Muscle layer of duodenum (tissue), 2 donors: Measurements from ENCODE around the gene PDS5A.
"Not testable (repeated sequence)": the region's sequence is repeated elsewhere in the genome, so short reads cannot be mapped to it uniquely, and the experiment has no call there.

Experiments used
- H3K27ac ChIP-seq: one replicate; pipeline ENCODE4 v1.7.0; 2013; ENCODE audit warnings: mild to moderate bottlenecking, low read length
- H3K27me3 ChIP-seq: one replicate; pipeline ENCODE4 v1.7.0; 2013; ENCODE audit warnings: low read depth, mild to moderate bottlenecking, control low read depth, low read length
- H3K36me3 ChIP-seq, 2 donors: one replicate each; pipeline ENCODE4 v1.7.0; 2013; ENCODE audit warnings: low read length in 2 of 2, control low read depth in 1 of 2, mild to moderate bottlenecking in 1 of 2; ENCODE audit not compliant: insufficient read depth in 2 of 2, control insufficient read depth in 1 of 2
- H3K4me1 ChIP-seq, 2 donors: one replicate each; pipeline ENCODE4 v1.7.0; 2013; ENCODE audit warnings: low read length in 2 of 2, mild to moderate bottlenecking in 2 of 2, control low read depth in 1 of 2, moderate library complexity in 1 of 2; ENCODE audit not compliant: insufficient read depth in 2 of 2, control insufficient read depth in 1 of 2
- H3K4me3 ChIP-seq, 2 donors: one replicate each; pipeline ENCODE4 v1.7.0; 2013; ENCODE audit warnings: low read length in 2 of 2, low read depth in 1 of 2, mild to moderate bottlenecking in 1 of 2
- H3K9me3 ChIP-seq, 2 donors: one replicate each; pipeline ENCODE4 v1.7.0; 2013; ENCODE audit warnings: low read length in 2 of 2, control low read depth in 1 of 2, mild to moderate bottlenecking in 1 of 2; ENCODE audit not compliant: control insufficient read depth in 1 of 2
- donor health status: healthy.

The PDS5A gene

DNA sequence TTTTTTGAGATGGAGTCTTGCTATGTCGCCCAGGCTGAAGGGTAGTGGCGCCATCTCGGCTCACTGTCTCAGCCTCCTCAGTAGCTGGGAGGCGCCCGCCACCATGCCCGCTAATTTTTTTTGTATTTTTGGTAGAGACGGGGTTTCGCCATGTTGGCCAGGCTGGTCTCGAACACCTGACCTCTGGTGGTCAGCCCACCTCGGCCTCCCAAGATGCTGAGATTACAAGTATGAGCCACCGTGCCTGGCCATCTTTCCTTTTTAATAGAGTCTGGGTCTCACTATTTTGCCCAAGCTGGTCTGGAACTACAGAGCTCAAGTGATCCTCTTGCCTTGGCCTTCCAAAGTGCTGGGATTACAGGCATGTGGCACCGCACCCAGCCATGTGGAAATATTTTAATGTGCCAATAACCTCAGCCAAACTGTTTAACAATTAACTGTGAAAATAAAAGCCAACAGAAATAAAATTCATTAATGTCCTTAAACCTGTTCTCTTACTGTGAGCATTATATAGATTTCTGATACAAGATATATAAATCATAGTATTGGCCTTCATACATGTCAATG lies 16.3 kb downstream of the PDS5A start:
- Histone ChIP-seq H3K36me3 (no peaks in the 10 kb centered on the region), H3K4me1 (peaks cover 0 to 4% of the 10 kb centered on the region in 2 donors)

DNA sequence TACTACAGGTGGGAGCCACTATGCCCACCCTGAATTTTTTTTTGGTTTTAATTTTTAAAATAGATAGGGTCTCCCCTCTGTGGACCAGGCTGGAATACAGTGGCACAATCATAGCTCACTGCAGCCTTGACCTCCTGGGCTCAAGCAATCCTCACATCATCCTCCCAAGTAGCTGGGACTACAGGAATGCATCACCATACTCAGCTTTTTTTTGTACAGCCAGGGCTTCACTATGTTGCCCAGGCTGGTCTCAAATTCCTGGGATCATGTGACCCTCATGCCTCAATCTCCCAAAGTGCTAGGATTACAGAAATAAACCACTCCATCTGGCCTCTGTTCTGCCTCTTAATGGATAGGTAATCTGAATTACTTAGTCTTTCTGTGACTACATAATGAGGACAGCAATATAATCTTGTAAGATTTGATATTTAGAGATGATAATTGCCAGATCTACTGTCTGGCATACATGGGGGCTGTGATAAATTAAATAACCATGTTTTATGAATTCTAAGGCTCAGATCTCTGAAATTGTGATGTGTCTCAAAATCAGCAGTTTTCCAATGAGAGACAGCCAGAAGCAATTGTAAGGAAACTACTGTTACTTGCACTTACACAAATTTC lies 26.7 kb downstream of the PDS5A start:
- Histone ChIP-seq H3K27ac (no peak overlapping the region), H3K36me3 (no peaks in the 10 kb centered on the region), H3K4me1 (peaks cover 0 to 14% of the 10 kb centered on the region in 2 donors), H3K27me3 (no peaks in the 10 kb centered on the region), H3K9me3 (no peaks in the 10 kb centered on the region), H3K4me3 (no peak overlapping the region)

More for the DNA sequence above, 16.3 kb downstream of the PDS5A start:
- no peaks in the 10 kb centered on the region for H3K9me3 ChIP-seq
- no peak overlapping the region for H3K27ac ChIP-seq
- H3K4me3 ChIP-seq: no peak overlapping the region
- H3K27me3 ChIP-seq: no peaks in the 10 kb centered on the region

DNA sequence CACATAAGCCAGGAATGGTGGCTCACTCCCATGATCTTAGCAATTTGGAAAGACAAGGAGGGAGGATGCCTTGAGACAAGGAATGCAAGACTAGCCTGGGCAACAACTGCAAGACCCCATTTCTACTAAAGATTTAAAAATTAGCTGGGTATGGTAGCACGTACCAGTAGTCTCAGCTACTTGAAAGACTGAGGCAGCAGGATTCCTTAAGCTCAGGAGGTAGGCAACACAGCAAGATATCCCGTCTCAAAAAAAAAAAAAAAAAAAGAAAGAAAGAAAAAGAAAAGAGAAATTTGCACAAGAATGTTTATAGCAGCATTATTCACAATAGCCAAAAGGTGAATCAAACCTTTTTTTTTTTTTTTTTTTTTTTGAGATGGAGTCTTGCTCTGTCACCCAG lies 29.7 kb downstream of the PDS5A start:
- no peak overlapping the region for H3K27ac ChIP-seq
- peaks cover 0 to 14% of the 10 kb centered on the region in 2 donors for H3K4me1 ChIP-seq
- H3K4me3 ChIP-seq: no peak overlapping the region
- H3K9me3 ChIP-seq: no peaks in the 10 kb centered on the region
- no peaks in the 10 kb centered on the region for H3K27me3 ChIP-seq
- H3K36me3 ChIP-seq: no peaks in the 10 kb centered on the region

DNA sequence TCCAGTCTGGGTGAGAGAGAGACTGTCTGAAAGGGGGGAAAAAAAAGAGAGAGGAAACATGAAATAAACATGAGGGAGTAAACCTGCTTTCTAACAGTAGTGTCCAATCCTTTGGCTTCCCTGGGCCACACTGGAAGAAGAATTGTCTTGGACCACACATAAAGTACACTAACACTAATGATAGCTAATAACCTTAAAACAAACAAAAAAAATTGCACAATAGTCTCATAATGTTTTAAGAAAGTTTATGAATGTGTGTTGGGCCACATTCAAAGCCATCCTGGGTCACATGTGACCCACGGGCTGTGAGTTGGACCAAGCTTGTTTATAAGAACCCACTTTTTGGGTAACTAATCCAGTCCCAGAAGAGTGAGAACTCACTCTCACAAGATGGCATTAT lies 30.3 kb downstream of the PDS5A start:
- no peaks in the 10 kb centered on the region for H3K9me3 ChIP-seq
- no peaks in the 10 kb centered on the region for H3K36me3 ChIP-seq
- no peak overlapping the region for H3K27ac ChIP-seq
- H3K4me1 ChIP-seq: peaks cover 0 to 14% of the 10 kb centered on the region in 2 donors
- no peak overlapping the region for H3K4me3 ChIP-seq
- no peaks in the 10 kb centered on the region for H3K27me3 ChIP-seq

DNA sequence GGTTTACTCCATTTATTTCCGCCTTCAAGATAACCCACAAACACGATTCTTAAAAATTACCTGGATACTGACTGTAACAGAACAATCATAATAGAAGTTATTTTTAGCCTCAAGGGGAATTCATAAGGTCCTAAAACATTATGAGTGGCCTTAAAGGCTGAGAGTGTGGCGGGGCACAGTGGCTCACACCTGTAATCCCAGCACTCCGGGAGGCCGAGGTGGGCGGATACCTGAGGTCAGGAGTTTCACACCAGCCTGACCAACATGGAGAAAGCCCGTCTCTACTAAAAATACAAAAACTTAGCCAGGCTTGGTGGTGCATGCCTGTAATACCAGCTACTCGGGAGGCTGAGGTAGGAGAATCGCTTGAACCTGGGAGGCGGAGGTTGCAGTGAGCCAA lies 33.5 kb downstream of the PDS5A start:
- H3K9me3 ChIP-seq, H3K36me3 ChIP-seq, H3K4me3 ChIP-seq, H3K27ac ChIP-seq, H3K4me1 ChIP-seq, H3K27me3 ChIP-seq: not testable (repeated sequence)

DNA sequence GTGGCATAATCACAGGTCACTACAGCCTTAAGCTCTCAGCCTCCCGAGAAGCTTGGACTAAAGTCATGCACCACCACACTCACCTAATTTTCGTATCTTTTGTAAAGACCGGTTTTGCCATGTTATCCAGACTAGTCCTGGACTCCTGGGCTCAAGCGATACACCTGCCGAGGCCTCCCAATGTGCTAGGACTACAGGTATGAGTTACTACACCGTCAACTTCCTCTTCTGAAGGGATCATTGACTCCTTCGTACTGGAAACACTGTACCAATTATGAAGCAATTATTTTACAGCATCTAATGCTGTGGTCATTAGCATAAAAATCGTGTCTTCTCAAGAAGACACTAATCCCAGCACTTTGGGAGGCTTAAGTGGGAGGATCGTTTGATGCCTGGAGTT lies 35.2 kb downstream of the PDS5A start:
- H3K27ac ChIP-seq: no peak overlapping the region
- peaks cover 0 to 3% of the 10 kb centered on the region in 2 donors for H3K4me1 ChIP-seq
- no peaks in the 10 kb centered on the region for H3K27me3 ChIP-seq
- no peaks in the 10 kb centered on the region for H3K9me3 ChIP-seq
- no peak overlapping the region for H3K4me3 ChIP-seq
- H3K36me3 ChIP-seq: no peaks in the 10 kb centered on the region

DNA sequence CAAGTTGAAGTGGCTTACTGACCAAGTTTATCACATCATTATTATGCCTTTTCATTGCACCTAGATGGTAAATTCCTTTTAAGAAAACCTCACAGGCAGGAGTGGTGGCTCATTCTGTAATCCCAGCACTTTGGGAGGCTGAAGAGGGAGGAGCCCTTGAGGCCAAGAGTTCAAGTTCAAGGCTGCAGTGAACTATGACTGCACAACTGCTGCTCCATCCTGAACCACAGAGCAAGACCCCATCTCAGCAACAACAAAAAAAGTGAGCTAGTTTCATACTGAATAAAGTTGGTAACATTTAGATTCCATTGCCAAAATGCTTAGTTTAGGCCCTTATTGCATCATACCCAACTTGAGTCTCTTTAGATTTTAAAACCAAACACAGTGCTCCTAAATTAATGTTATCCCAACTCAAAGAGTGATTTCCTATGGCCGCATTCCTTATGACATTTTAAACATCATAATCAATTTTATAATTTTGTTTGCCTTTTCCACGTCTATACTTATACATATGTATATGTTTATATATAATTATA lies 36.0 kb downstream of the PDS5A start:
- Histone ChIP-seq H3K4me3 (no peak overlapping the region), H3K4me1 (no peaks in the 10 kb centered on the region), H3K27me3 (no peaks in the 10 kb centered on the region), H3K36me3 (no peaks in the 10 kb centered on the region), H3K27ac (no peak overlapping the region), H3K9me3 (no peaks in the 10 kb centered on the region)

DNA sequence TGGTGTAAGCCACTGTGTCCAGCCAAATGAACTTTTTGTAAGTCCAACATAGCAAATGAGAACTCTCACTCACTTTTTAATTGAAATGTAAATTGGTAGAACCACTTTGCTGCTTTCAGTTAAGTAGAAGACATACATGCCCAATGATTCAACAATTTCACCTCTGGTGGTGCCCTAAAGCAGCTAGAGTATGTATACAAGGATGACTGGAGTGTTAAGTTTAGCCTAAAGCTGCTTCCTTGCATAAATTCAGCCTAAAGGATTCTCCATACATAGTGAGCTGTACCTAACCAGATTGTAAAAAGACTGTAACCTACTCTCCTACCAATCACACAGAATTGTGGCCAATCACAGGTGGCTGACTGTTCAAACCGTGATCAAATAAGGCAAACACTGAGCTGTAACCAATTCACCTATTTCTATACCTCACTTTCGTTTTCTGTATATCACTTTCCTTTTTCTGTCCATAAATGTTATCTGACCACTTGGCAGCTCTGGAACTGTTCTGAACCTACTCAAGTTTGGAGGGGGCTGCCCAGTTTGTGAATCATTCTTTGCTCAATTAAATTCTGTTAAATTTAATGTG lies 39.9 kb downstream of the PDS5A start:
- Histone ChIP-seq H3K4me3 (no peak overlapping the region), H3K36me3 (no peaks in the 10 kb centered on the region), H3K9me3 (no peaks in the 10 kb centered on the region), H3K27ac (no peak overlapping the region), H3K4me1 (peaks cover 8 to 16% of the 10 kb centered on the region in 2 donors), H3K27me3 (no peaks in the 10 kb centered on the region)

DNA sequence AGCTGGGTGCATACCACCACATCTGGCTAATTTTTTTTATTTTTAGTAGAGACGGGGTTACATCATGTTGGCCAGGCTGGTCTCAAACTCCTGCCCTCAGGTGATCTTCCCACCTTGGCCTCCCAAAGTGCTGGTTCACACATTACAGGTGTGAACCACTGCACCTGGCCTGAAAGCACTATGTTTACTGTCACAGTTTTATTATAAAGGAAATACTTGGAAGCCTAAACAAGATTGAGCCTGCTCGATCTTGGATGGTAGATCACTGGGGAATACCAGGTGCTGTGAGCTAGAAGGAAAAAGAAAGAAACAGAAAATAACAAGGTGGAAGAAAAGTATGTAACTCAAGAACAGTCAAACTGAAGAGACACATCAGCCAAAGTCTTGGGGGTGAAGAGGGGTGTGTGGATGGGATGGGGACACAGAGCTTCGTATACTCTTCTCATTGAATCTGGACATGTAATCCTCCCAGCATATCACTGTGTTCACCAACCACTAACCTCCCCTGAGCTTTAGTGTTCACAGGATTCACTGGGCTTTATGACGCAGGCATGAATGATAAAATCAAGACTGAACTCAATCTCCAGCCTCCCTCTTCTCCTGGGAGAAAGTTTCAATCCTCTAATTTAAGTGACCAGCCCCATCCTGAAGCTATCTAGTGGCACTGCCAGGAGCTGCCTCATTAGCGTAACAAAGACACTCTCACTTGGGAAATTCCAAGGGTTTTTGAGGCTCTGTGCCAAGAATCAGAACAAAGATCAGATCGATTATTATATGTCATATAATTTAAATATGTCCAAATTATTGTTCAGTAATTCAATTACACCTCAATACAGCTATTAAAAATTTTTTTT lies 40.9 kb downstream of the PDS5A start:
- H3K4me3 ChIP-seq: no peak overlapping the region
- peaks cover 8 to 18% of the 10 kb centered on the region in 2 donors for H3K4me1 ChIP-seq
- H3K36me3 ChIP-seq: no peaks in the 10 kb centered on the region
- H3K27ac ChIP-seq: no peak overlapping the region
- H3K9me3 ChIP-seq: no peaks in the 10 kb centered on the region
- no peaks in the 10 kb centered on the region for H3K27me3 ChIP-seq

DNA sequence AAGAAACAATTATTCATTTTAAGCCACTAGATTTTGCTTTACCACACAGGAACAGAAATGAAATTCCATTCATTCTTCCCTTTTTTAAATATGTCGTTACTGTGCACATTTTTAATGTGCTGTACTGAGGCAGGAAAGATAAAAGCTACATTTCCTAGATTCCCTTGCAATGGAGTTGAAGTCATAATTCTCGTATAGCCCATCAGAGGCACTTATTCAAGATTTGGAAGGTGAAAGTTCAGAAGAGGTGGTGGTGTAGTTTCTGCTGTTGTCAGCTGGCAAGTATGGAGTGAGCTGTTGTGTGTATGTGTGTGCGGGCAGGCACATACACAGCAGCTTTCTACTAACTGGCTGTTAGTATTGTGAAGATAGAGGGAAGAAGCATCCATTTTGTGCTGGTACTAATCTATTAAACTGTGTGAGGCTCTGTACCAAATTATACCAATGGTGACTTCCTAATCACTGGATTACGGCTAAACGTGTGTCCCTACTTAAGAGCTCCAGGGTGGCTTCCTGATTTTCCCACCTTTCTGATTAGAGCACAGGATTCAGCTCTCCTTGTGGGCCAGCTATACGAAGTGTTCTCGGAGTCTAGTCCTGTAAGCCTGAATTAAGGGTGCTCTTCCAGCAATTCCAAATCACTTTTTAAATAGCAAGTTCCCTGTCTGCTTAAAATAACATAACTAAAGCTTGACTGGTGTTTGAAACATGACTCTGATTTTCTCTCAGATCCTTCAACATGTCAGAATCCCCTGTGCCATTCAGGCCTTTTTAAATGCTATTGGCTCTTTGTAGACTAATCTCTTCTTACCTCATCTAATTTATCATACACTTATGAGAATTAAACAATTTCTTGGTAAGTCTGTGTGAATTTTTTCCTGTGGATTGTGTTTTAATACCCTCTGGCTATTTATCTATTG lies 43.8 kb downstream of the PDS5A start:
- Histone ChIP-seq H3K27me3 (no peaks in the 10 kb centered on the region), H3K36me3 (peaks cover 0 to 3% of the 10 kb centered on the region in 2 donors), H3K27ac (no peak overlapping the region), H3K4me1 (peaks cover 8 to 18% of the 10 kb centered on the region in 2 donors), H3K9me3 (no peaks in the 10 kb centered on the region), H3K4me3 (no peak overlapping the region)
